Measurements from ENCODE around the gene C6orf47. TPM values are rescaled to one million over a fixed set of nuclear protein-coding genes. Genes with fewer than 3 reads are reported as not detected.

Gene C6orf47
- total RNA-seq, 1 donor from 2014 or later, result 16.2 TPM

DNA sequence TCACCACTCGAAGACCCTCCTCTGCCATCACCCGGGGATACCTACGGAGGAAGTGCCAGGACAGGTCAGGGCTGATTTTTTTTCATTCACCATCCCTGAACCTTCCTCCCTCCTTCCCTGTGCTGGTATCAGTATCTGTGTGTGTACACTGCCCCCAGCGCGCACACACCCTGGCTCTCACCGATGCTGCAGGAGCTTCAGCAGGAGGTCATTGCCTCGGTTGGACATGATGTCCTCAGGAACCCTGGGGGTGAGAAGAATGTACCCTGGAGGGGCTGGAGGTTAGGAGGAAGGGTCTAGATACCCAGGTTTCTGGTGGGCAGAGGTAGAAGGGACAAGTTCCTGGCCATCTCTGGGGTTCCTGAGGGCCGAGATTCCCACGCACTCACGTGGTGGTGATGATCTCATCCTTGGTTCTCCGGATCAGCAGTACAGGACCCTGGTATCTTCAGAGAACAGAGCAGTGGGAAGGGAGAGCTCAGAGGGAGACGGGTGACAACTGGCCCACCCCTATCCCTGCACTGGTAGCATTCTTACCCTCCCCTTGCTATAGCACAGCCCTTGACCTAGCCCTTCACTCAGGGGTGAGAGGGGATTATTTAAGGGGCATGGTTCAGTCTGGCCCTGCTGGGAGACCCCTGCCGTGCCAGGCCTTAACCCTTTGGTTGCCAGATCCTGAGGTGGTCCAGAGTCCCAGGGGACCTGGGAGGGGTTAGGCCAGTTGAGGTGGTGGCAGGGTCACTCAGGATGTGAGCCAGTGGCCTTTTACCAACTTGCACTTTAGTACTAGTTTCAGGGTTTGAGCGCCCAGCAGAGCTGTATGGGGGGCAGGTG is 27.5 kb upstream of the C6orf47 start:
- no peak for DNase-seq

DNA sequence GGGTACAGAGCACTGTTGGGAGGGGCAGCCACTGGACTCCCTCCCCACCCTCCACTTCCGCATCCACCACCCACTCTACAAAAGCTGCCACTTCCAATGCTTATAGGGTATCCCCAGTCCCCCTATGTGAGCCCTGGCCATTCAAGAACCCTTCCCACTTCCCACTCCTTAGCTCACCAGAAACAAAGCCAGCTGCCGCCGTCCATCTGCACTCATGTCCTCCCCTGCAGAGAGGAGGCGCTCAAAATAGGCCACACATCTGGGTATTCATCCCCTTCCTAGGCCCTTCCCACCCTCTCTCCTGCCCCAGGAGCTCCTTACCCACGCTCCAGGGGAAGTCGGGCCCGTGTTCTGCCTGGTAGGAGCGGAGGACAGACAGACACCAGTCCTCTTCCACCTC is 26.7 kb upstream of the C6orf47 start:
- DNase-seq, result no peak

- no peak for DNase-seq
Observed at GRCh38 chr6:31686483-31686882, 25.9 kb upstream of the C6orf47 start.

GRCh38 chr6:31683591-31683990 is 23.0 kb upstream of the C6orf47 start:
- no peak for DNase-seq

GRCh38 chr6:31681135-31681671 is 20.6 kb upstream of the C6orf47 start:
- DNase-seq, result no peak

GRCh38 chr6:31680226-31681134 is 19.9 kb upstream of the C6orf47 start, which contains the start of gene LY6G5C:
TSS of gene LY6G5C (minus strand) at chr6:31681067. CDS start at chr6:31680373, 694 bp downstream.
- DNase-seq, result peak; percentile 77

DNA sequence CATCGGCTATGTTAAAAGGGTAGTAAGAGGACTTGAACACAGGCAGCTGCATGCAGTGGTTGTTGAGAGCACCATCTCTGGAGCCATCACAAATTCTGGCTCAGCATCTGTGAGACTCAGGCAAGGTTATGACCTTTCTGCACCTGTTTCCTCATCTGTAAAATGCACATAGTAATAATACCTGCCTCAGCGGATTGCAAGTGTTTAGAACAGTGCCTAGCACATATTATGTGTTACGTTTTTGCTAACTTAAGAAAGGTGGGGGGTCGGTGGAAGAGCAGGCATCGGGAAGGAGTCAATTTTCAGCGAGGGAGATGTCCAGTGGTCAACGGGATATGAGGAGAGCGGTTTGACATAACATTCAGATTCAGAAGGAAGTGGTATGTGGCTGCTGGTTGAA is 17.4 kb upstream of the C6orf47 start:
- DNase-seq, result no peak

GRCh38 chr6:31676904-31677303 is 16.3 kb upstream of the C6orf47 start:
- DNase-seq, result no peak

DNA sequence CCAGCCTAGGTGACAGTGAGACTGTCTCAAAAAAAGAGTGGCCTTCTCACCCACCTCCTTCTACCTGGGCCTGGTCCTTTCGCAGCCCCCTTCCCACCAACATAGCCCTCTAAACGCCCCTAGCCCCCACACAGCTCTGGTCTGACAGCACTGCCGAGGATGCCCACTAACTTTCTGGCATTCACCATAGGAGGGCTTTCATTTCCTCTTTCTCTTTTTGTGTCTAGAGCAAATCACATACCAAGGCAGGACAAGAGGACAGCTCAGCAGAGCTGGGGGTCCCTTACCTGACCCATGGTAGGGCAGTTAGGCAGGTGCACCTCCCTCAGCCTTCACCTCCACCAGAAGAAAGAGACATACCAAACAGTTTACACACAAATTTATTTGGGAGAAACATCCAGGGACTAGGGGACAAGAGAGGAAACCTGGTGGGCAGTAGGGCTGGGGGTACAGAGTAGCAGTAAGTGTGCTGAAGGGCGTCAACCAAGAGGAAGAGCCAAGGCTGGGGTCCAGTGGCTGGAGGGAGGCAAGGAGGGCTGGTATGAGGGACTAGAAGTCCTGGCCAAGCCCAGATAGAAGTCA is 15.8 kb upstream of the C6orf47 start:
- DNase-seq, result no peak

- no peak for DNase-seq
Observed at GRCh38 chr6:31669676-31670075, 9.1 kb upstream of the C6orf47 start, which contains the start of gene LY6G5B. TSS of gene LY6G5B (plus strand) at chr6:31669976. CDS start at chr6:31670951, 975 bp downstream.

DNA sequence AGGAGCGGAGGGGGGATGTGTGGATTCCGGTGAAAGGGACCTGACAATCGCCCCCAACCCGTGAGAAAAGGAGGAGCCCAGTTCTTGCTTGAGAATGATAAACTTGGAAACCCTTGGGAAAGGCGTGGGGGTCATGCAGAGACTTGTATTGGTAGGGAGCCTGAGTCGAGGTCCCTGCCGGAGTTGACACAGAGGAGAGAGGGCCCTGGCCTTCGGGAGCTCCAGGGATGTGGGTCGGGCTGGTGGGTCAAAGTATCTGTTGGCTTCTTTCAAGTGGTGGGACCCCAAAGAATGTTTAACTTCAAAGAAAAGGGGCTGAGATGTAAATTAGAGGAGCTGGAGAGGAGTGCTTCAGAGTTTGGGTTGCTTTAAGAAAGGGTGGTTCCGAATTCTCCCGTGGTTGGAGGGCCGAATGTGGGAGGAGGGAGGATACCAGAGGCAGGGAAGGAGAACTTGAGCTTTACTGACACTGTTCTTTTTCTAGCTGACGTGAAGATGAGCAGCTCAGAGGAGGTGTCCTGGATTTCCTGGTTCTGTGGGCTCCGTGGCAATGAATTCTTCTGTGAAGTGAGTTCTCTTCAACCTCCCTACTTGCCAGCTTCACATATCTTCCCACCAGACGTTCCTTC is 5.9 kb upstream of the C6orf47 start:
- no peak for DNase-seq

- peak; percentile 97 for DNase-seq
Observed at GRCh38 chr6:31665501-31666336, 5.1 kb upstream of the C6orf47 start, which contains the start of gene CSNK2B. TSS of gene CSNK2B (plus strand) at chr6:31666080. CDS start at chr6:31666832, 752 bp downstream.

GRCh38 chr6:31664790-31665500 is 4.4 kb upstream of the C6orf47 start, which contains the start of gene GPANK1:
TSS of gene GPANK1 (minus strand) at chr6:31664997. CDS start at chr6:31664478, 519 bp downstream.
- DNase-seq, result peak; percentile 80

DNA sequence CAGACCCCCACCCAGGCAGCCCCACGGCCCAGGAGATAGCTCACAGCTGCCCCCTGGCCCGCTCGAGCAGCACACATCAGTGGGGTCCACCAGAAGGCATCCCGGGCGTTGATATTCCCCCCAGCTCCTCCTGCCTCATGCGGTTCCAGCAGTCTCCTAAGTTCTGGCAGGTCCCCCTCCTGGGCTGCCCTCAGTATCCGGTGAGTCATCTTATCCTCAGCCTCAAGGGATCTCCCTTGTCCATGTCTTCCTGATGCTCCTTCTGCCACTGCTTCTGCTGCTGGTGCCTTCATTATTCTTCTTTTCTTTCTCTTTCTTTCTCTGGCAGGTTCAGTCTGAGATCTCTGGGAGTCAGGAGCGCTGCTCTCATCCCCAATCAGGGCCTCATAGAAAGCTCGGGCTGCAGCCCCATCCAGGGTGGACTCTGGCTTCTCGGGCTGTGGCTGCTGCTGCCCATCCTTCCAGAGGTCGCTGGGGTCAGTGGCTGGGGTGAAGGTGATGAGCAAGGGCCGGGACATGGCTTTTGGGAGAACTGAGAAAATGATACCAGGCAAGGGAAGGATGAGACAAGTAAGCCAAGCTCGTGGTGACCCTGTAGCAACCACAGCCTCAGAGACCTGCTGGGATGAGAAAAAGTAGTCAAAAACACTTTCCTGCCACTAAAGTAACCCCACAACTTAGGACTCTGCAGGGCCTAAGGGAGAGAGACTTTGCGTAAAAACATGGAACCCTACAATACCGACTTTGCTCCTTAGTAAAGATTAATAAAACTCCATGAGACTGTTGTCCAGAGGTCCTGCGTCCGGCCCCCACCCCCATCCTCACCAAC is 3.6 kb upstream of the C6orf47 start:
- DNase-seq, result no peak

DNA sequence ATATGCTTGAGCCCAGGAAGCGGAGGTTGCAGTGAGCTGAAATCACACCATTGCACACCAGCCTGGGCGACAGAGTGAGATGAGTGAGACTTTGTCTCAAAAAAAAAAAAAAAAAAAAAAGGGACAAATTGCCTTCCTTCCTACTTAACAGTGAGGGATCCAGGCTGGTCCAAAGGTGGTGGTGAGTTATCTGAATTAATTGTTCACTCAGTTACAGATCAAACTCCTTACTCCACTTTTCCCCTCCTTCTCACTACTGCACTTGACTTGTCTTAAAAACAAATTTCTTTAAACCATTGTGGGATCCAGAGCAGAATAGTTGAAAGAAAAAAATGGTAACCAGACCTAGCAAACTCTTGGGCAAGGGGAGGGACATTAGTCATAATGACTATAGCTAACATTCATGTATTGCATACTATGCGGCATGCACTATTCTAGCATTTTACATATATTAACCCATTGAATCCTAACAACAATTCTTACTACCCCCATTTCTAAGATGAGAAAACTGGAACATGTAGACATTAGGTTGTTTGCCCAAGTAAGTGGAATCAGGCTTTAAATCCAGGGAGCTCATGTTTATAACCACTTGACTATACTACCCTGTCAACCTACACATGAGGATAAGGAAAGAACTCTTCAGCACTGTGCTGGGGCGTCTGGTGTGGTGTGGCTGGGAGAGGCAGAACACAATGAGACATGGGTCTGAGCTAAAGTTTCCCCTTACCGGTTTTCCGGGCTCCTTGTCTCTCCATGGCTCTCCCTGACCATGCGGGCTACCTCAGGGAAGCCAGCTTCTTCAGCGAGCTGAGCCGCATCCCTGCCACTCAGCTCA is 2.8 kb upstream of the C6orf47 start:
- DNase-seq, result no peak

GRCh38 chr6:31662124-31662723 is 1.6 kb upstream of the C6orf47 start:
- no peak for DNase-seq

DNA sequence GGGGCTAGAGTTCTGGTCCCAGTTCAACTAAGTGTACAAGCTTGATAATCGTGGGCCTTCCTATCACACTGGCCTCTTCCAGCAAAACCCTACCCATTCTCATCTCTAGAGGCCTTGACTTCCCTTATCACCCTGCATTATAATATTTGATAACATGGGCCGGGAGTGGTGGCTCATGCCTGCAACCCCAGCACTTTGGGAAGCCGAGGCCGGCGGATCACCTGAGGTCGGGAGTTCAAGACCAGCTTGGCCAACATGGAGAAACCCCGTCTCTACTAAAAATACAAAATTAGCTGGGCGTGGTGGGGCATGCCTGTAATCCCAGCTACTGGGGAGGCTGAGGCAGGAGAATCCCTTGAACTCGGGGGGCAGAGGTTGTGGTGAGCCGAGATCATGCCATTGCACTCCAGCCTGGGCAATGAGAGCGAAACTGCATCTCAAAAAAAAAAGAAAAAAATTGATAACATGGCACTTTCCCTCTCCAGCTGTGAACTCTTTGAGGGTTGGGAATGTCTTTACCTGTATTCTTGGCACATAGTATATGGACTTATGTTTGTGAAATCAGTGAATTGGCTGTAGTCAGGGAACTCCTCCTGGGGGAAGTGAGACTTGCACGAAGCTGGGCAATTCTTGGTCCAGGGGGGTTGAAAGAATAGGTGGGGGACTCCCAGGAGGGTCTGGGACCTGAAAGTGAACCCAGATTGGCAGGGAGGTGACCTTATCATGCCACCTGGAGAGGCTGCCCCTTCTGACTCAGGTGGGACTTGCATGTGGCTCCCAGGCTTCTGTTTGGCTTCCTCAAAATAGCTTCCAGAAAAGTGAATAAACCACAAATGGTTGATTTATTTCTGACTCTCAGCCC is 915 bp upstream of the C6orf47 start:
- no peak for DNase-seq
